ENCODE data around the gene ME1.
A peak's percentile ranks its signal among the peaks of the same experiment; 100 is the strongest.
"Not testable (repeated sequence)": the region's sequence is repeated elsewhere in the genome, so short reads cannot be mapped to it uniquely, and the experiment has no call there.

Gene ME1

DNA sequence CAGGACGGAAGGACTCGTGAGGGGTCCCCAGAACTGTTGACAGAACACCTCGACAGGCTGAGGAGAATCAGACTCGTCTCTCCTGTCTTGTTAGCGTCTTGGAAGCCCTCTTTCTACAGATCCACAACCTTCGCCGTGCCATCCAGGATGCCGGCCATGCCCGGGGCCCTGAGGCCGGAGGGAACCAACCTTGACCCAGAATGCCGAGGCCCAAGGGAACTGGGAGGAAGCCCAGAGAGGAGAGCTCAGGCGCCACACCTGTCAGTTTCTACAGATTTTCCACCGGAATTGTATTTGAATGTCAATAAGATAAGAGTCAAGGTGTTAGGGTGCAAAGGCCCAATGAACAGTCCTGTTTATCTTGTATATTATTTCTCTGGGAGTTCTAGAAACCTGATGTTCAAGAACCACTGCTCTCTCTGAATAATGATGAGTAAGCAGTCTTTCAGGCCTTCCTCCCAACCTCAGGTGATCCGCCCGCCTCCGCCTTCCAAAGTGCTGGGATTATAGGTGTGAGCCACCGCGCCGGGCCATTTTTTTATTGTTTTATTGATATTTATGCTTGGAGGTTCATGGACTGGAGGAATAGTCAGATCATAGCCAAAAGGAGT, 799 bp upstream of the ME1 start:
- DNase-seq (ENCODE audit: low read depth) = no peak

DNA sequence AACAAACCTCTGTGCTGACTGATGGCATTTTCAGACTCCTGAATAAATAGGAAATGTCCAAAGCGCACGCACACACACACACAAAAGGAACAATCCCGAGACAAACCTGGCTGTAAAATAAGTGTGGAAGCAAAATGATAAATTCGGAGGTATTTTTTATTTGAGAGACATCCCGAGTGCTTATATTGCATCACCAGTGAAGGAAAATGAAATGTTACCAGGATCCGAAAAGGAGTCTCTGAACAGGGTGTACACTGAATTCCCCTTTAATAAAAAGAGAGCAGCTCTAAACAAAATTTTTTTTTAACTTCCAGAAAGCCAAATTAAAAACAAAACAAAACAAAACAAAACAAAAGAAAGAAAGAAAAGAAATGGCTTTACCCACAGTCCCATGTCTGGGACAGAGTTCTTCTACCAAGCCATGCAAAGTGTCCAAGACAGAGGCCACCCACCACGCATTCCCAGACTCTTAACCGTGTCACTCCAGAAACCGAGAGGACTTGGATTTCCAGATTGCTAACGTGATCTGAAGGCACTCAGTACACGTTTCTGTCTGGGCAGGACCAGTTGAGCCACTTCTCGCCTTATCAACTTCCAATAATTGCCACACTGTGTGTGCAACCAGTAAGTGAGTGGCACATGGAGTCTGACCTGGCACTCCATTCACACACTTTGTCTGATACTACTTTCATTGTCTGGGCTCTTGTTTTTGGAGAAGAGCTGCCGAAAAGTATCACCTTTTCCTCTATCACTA, 817 bp downstream of the ME1 start:
- DNase-seq (ENCODE audit: low read depth) = peak; percentile 9

DNA sequence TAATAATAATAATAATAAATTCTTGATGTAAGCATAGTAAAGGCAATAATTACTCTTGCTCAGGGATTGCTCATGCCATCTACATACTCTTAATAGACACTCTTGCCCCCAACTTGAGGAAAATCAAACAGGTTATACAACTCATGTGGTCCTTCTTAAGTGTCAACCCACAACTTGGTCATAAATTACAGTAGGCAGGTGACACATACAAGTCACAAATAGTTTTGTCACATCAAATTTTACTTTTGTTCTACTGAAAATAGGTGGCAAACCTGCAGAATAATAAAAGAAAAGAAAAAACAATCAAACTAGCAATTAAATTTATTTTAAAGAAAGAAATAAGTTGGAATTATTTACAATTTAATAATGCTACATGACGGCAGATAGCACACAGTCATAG, 1.6 kb downstream of the ME1 start:
- DNase-seq (ENCODE audit: low read depth) = no peak

DNA sequence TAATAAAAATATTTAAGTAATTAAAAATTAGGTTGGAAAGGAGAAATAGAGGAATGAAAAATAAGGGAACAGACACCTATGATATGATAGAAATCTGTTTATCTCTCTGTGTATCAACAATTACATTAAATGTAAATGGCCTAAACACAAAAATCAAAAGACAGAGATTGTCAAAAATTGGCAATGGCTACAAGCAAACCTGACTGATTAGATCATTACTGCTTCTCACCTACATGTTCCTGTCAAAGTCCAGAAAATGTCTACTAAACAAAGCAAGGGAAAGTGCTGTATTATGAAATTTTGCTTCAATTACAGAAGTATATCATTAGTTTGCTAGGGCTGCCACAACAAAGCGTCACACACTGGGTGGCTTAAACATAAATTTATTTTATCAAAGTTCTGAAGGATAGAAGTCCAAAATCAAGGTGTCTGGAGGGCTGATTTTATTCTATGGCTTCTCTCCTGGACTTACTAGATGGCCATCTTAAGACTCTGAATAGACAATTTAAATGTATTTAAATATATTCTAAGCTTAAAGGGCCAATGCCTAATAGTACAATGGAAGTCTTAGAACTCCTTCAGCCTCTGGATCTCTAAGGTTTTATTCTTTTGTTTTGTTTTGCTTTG, 6.3 kb downstream of the ME1 start:
- no peak for DNase-seq (ENCODE audit: low read depth)

DNA sequence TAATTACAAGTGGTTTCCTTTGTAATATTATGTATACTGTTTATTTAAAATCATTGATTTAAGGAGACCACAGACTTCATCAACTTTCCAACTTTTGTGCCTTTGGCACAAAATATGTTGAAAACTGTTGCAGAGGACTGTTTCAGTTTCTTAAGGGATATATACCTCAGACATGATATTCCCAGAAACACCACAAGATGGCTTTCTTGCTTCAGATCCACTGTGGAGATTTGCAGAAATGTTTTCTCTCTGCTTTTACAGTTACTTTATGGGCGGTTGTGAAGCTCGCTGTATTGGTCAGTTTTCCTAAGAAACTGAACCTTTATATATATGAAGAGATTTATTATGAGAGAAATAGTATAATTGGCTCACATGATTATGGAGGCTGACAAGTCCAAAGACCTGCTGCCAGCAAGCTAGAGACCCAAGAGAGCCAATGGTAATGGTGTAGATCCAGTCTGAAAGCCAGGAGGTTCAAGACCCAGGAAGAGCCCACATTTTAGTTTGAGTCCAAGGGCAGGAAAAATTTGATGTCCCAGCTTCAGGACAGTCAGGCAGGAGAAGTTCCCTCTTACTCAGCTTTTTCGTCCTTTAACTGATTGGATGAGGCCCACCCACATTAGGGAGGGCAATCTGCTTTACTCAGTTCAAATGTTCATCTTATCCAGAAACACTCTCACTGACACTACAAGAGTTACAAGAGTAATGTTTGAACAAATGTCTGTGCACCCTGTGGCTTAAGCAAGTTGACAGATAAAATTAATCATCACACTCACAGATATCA, 12.8 kb downstream of the ME1 start:
- no peak for DNase-seq (ENCODE audit: low read depth)

DNA sequence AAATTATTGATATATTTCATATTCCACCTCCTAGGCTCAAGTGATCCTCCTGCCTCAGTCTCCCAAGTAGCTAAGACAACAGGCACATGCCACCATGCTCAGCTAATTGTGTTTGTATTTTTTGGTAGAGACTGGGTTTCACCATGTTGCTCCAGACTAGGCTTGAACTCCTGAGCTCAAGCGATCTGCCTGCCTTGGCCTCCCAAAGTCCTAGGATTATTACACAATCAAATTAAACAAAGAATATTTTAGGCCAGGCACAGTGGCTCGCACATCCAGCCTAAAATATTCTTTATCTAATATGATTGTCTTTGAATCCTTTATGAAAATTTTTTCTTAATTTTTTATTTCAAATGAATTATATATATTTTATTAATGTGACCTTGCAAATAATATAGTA, 17.8 kb downstream of the ME1 start:
- DNase-seq (ENCODE audit: low read depth) = no peak

DNA sequence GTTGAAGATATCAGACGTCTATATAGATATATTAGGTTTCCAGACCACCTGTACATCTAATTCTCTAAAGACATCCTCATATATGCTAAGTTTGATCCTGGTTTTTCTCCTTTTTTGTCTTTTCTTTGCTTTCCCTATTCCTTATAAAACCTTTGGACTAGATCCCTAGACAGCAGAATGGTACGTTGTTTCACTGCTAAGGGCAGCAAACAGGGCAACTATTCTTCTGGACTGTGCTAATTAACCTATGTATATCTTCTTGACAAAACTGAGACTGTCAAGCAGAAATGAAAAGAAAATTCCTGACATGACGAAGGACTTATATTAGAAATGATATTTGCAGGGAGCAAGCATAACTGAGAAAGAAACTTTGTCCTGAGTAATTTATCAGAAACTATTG, 19.1 kb downstream of the ME1 start:
- DNase-seq (ENCODE audit: low read depth) = no peak

DNA sequence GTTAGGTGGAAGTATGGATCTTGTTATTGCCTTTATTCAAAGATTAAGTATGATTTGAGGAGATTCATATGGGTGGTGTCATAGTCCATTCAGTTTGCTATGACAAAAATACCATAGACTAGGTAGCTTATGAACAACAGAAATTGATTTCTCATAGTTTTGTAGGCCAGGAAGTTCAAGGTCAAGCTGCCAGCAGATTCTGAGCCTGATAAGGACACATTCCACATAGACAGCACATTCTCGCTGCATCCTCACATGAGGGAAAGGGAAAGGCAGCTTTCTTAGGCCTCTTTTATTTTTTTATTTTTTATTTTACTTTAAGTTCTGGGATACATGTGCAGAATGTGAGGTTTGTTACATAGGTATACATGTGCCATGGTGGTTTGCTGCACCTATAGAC, 27.7 kb downstream of the ME1 start:
- no peak for DNase-seq (ENCODE audit: low read depth)

DNA sequence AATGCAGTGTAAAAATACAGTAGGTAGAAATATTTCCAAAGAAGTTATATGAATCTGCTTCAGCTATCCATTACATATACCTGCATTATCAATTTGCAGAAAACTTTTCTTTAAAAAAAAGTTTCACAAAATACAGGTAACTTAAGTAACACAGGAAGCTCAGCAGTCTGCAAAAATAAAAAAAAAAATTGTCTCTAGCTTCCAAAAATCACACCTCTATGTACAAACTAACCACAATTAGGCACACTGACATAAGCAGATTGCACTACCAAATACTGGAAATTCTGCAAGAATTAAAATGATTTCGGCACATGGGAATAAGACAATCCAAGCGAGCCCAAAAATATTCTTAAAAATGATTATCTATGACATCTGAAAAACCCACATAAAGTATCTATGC, 41.2 kb downstream of the ME1 start:
- no peak for DNase-seq (ENCODE audit: low read depth)

DNA sequence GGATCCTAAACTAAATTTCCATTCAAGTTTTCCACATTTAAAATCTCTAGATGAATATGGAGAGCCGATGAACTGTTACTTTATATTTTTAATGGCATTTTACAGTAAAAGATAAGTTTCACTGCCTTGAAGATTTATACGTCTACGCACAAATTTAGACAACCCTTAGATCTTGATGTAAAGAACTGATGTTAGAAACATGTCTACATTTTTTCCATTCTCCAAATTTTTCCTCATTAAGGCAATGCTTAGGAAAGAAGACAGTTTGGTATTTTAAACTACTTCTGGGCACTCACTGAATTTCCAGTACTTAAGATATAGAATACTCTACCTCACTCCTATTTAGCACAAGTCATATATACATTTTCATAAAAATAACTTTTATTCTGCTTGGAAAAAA, 45.4 kb downstream of the ME1 start:
- no peak for DNase-seq (ENCODE audit: low read depth)

DNA sequence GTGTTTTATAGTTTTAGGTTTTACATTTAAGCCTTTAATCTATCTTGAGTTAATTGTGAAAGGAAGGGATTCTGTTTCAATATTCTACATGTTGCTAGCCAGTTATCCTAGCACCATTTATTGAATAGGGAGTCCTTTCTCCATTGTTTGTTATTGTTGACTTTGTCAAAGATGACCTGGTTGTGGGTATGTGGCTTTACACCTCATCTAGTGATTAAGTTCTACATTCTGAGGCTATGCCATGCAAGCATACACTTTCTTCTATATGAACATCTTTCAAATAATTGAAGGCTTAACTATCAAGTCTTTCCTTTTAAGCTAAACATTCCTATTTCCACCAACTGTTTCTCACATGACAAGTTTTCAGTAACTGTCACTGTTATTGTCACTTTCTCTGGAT, 46.1 kb downstream of the ME1 start:
- no peak for DNase-seq (ENCODE audit: low read depth)

DNA sequence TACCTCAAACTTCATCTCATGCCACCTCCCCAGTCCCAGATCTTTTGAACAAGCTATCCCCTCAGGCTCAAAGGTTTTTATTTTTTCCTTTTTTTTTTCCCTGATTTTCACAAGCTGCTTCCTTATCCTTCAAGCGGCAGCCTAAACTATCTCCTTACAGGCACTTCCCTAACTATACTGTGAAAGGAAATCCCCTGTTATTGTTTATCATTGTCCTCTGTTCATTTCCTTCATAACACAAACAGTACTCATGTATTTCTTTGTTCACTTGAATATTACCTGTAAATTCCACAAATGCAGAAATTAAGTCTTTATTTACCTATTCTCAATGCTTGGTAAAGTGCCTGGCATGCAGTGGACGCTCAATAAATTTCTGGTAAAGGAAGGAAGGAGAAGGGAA, 48.9 kb downstream of the ME1 start:
- DNase-seq (ENCODE audit: low read depth) = no peak

DNA sequence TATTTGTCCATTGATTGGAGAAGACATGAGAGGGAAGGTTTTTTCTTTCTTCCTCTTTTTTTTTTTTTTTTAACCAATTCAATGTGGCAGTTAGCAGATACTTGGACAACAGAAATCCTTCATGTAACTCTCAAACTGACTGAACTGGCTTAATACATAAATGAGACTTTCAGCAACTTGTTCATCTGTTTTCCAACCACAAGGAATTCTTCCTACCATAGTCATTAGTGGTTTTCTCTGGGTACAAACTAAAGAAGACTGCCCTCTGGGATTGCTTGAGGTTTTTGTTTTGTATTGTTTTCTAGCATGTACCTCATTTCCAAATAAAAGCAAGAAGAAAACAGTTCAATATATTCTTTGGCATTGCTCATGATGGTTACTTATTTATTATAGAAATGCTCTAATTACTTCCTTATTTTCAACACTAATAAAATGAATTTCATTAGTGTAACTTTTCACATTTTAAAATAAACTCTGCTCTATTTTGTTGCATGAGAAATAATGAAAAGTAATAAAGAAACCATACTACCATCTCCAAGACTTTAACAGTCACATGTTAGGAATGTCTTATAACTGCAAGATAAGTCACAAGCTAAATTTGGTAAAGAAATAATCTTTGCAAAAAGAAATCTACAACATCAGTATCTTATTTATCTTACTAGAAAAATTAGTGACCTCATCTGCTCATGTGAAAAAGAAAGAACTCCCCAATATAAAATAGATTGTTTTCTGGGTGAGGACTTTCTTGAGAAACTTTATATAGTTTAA, 52.0 kb downstream of the ME1 start:
- DNase-seq (ENCODE audit: low read depth) = no peak

DNA sequence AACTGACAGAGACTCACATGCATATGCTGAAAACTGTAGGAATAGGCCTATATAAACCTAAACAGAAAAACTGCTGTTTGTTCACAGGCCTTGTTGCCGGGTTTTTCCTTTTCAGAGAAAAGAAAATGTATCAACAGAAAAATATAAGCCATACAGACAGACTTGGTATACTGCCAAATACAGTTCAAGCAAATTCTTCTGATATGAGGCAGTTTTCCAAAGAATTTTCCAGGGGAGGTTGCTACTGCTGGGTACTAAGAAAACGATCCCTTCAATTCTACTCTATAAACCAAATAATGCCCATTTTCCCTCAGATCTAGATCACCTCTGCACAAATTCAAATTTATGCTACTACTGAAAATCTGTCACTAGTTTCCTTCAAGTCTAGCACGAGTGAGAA, 59.4 kb downstream of the ME1 start:
- DNase-seq (ENCODE audit: low read depth) = no peak

DNA sequence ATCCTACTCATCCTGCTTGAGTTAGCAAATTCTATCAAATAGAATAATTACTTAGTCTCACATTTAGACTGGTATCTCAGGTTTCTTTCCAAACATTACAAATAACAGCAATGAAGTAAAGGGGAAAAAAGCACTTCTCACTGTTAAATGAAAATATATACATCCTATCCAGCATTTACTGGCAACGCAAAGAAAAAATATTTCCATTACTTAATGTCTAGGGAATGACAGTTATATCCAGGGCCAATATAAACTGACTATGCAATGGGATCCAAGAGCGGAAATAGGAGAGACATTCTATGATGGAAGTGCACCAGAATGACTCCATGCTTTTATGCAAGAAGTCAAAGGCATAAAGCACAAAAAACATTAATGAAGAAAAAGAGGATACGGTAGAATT, 60.3 kb downstream of the ME1 start:
- no peak for DNase-seq (ENCODE audit: low read depth)

DNA sequence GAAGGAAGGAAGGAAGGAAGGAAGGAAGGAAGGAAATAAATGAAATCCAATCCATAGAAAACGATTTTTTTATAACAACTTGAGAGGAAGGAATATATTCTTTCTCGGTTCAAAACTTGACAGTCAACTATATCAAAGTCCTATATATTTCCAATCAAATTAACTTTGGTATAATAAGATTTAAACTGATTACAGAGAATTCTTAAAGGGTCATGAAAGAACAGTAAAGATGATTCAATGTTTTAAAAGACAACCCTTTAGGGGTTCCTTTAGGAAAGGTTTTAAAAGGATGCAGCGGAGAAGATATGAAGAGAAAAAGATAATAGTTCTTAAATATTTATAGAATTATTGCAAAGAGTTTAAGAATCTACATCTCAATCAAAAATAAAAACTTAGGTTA, 61.2 kb downstream of the ME1 start:
- DNase-seq (ENCODE audit: low read depth) = no peak

DNA sequence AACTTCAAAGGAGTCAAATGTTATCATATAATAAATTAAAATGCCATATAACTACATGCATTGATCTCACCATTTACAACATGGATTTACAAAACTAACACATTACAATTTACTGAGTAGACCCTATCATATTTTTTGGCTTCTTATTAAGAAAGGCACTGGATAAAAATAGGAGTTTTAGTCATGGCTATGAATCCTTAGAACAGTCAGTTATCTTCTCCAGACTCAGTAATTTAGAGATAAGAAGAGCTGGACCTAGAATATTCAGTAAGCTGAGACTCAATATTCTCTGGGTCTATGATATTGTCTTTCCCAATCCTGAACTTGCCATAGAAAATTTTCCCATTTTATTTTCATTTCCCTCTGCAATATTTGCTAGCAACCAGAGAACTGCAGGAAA, 62.3 kb downstream of the ME1 start:
- no peak for DNase-seq (ENCODE audit: low read depth)

DNA sequence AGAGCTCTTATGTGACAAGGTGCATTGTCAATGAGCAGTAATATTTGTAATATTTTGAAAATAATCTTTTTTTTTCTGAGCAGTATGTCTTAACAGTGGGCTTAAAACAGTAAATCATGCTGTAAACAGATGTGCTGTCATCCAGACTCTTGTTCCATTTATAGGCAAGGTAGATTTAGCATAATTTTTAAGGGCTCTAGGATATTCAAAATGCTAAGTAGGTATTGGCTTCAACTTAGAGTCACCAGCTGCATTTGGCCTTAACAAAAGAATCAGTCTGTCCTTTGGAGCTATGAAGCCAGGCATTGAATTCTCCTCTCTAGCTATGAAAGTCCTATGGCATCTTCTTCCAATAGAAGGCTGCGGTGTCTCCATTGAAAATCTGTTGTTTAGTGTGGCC, 63.7 kb downstream of the ME1 start:
- no peak for DNase-seq (ENCODE audit: low read depth)

DNA sequence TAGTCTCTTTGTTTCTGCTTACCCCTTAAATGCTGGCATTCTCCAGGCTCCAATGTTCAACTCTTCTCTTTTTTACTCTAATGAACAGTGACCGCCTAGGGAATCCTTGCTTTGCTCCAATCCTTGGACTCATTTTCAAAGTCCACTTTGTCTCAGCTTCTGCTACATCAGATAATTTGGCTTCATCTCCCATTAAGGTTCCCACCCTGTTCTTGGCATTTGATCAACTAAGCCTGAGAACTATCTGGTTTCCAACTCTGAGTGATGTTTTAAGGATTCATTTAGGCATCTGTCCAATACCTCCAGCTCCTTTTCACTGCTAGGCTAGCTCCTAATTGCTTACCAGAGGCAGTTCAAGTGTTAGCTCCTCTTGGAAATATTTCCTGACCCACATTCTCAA, 64.9 kb downstream of the ME1 start:
- no peak for DNase-seq (ENCODE audit: low read depth)

DNA sequence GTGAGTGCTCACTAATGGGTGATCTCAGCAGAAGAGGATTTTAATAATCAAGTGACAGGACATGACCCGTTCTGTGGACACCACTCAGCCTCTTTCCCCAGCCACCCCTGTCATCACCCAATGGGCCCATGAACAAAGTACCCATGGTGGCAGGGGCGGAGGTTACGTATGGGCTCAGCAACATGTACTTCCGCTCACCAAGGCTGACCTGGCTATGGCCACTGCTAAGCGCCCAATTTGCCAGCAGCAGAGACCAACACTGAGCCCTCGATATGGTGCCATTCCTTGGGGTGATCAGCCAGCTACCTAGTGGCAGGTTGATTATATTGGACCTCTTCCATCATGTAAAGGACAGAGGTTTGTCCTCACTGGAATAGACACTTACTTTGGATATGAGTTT, 68.5 kb downstream of the ME1 start:
- DNase-seq (ENCODE audit: low read depth) = not testable (repeated sequence)

DNA sequence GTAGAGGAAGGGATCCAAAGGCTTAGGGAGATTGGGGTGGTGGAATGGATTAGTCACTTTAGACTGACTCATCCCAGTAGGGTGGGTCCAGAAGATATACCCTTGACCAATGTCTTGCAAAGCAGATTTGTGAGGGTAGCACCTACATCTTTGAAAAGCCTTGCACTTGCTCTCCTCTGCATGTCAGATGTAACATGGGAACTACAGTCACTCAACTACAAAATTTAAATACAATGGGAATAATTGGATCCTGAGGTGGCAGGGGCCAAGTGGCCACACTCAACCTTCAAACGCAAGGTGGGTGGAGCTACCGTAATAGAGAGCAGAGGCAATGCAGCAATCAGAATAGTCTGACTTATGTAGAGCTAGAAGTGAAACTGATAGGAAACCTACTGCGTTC, 71.2 kb downstream of the ME1 start:
- DNase-seq (ENCODE audit: low read depth) = no peak

DNA sequence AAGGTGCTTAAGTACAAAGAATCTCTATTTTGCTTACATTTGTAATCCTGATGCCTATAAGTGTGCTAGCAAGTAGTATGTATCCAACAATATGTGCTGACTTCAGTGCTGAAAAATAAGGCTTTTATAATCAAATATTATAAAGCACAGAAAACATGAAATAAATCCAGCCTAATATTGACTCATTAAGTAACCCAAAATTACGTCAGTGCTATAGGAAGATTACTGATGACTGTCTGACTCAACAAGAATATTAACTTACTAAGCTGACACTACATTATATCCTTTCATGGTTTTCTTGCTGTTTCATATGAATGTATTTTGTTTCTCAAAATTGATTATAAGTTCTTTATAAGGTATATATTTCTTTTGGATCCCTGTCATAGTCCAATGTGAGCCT, 76.1 kb downstream of the ME1 start:
- no peak for DNase-seq (ENCODE audit: low read depth)
